CD4-positive, alpha-beta T cell (primary cell): ENCODE data around the gene SLC20A1. TPM values are rescaled to one million over a fixed set of nuclear protein-coding genes. Genes with fewer than 3 reads are reported as not detected.

ENCODE experiments used
- ATAC-seq: fragments of 200-7000 bp; cut with Tn5 transposase; one replicate; pipeline ENCODE4 v1.10.0; 2022; ENCODE audit warnings: mild to moderate bottlenecking; ENCODE audit not compliant: poor library complexity
- CTCF ChIA-PET: fragments of 350-600 bp; sonication (Branson Sonifier 250); formaldehyde crosslinking; loops from one replicate; lab custom pipeline; 2021; ENCODE audit warnings: antibody characterized with exemption, inconsistent platforms; lab: Charles Lee
- POLR2A ChIA-PET: fragments of 350-600 bp; sonication (Branson Sonifier 250); formaldehyde crosslinking; loops from one replicate; lab custom pipeline; 2021; ENCODE audit warnings: antibody characterized with exemption, inconsistent platforms; lab: Charles Lee
- DNase-seq, 14 experiments: peaks; one replicate each; pipeline ENCODE4 v3.0.0-alpha.2; 2013 to 2020; ENCODE audit warnings: mixed read lengths in 2 of 14
- H3K27ac ChIP-seq, 2 donors: one replicate each; pipeline versions ENCODE4 v1.5.1 to v1.7.0; 2013; ENCODE audit warnings: low read length in 2 of 2, low read depth in 1 of 2, mild to moderate bottlenecking in 1 of 2
- H3K27me3 ChIP-seq, 2 experiments: 1 replicate in 1 of 2; 2 replicates in 1 of 2; pipeline versions ENCODE4 v1.6.1 to v1.7.0; 2013; ENCODE audit warnings: low read length in 2 of 2, control low read depth in 1 of 2, mild to moderate bottlenecking in 1 of 2, moderate library complexity in 1 of 2; ENCODE audit not compliant: insufficient read depth in 2 of 2, control insufficient read depth in 1 of 2
- H3K36me3 ChIP-seq: one replicate; pipeline ENCODE4 v1.6.1; 2013; ENCODE audit warnings: low read length, control low read depth; ENCODE audit not compliant: insufficient read depth
- H3K4me1 ChIP-seq: one replicate; pipeline ENCODE4 v1.6.1; 2013; ENCODE audit warnings: low read length, control low read depth; ENCODE audit not compliant: insufficient read depth
- H3K4me3 ChIP-seq: one replicate; pipeline ENCODE4 v1.5.1; 2013; ENCODE audit warnings: mild to moderate bottlenecking, low read length, moderate library complexity
- H3K9me3 ChIP-seq, 2 experiments: 1 replicate in 1 of 2; 2 replicates in 1 of 2; pipeline versions ENCODE4 v1.6.1 to v1.7.0; 2013; ENCODE audit warnings: low read length in 2 of 2, mild to moderate bottlenecking in 2 of 2, control low read depth in 1 of 2, moderate library complexity in 1 of 2; ENCODE audit not compliant: control insufficient read depth in 1 of 2, insufficient read depth in 1 of 2
- H3K27ac Mint-ChIP-seq: one replicate; pipeline ENCODE4 v1.8.0; 2020; ENCODE audit warnings: mixed read lengths
- H3K27me3 Mint-ChIP-seq: one replicate; pipeline ENCODE4 v1.8.0; 2021; ENCODE audit warnings: mixed read lengths
- H3K36me3 Mint-ChIP-seq: one replicate; pipeline ENCODE4 v1.8.0; 2021; ENCODE audit warnings: low read depth, mixed read lengths
- H3K4me1 Mint-ChIP-seq: one replicate; pipeline ENCODE4 v1.8.0; 2021; ENCODE audit warnings: low read depth, mixed read lengths
- H3K4me3 Mint-ChIP-seq: one replicate; pipeline ENCODE4 v1.8.0; 2020; ENCODE audit warnings: mild to moderate bottlenecking, mixed read lengths
- H3K9me3 Mint-ChIP-seq: one replicate; pipeline ENCODE4 v1.8.0; 2020; ENCODE audit warnings: mixed read lengths
- CTCF ChIP-seq: fragments of 200-600 bp; IDR thresholded peaks from one replicate; pipeline ENCODE4 v1.8.0; 2022; ENCODE audit warnings: antibody characterized with exemption, mild to moderate bottlenecking
- intact Hi-C, 2 experiments: fragments of 100-400 bp; cut with DNase I in 1 of 2; cut with micrococcal nuclease in 1 of 2; formaldehyde crosslinking; loops; one replicate each; pipeline versions ENCODE4 v1.15.1 to v1.9.0; 2023 to 2025; cut with DNase I, micrococcal nuclease
- total RNA-seq, 174 experiments: library from RNA in 2 of 174; stranded (reverse) in 2 of 174; gene quantifications; one replicate each; pipeline ENCODE4 v1.2.3 and lab custom pipeline; 2021 to 2026

Gene SLC20A1
- total RNA-seq, 2 experiments from 2014 or later = 130 to 139 TPM

DNA sequence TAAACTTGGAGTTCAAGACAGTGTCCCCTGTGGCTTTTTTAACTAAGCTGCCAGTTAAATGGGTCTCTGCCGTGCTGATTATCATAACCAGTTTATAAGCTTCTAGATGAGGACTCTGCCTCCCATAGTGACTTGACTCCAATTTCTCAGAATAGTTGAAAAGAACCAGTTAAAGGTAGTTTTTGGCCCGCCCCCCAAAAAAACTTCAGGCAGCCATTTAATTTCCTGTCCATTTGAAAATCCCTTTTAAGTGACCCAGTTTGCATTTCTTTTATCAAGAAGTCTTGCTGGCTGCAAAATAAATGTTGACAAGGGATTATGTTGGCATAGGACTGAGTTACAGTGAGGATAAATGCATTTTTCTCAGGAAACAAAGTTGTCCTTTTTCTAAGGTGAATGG is 2.3 kb downstream of the SLC20A1 start:
- DNase-seq (peak in 1 of 14 experiments; percentile 28), ATAC-seq (no peak)
- peaks cover 56% of the 10 kb centered on the region for H3K36me3 ChIP-seq
- H3K4me1 Mint-ChIP-seq = peaks cover 76% of the 10 kb centered on the region
- H3K27ac Mint-ChIP-seq = peak overlapping the region; percentile 85
- intact Hi-C loops = loop anchor here in 1 of 2 experiments (5.0 kb wide), 2 partner anchors 106 to 166 kb away; partner anchors contain the start of genes POLR1B and TTL
- H3K9me3 Mint-ChIP-seq = no peaks in the 10 kb centered on the region
- H3K27me3 Mint-ChIP-seq = no peaks in the 10 kb centered on the region
- H3K9me3 ChIP-seq = no peaks in the 10 kb centered on the region
- H3K27me3 ChIP-seq = no peaks in the 10 kb centered on the region
- ChIA-PET POLR2A (interaction anchor here (0.9 to 5.0 kb wide), 2 partner anchors 9 to 18 kb away, joined by 4 to 239 read pairs; no protein-coding TSS in a partner anchor), CTCF (interaction anchor here (1.1 to 4.2 kb wide), 3 partner anchors 12 to 22 kb away, joined by 3 to 36 read pairs (median 4); no protein-coding TSS in a partner anchor)
- peaks cover 54% of the 10 kb centered on the region for H3K4me1 ChIP-seq
- no peak overlapping the region for H3K27ac ChIP-seq
- no peak for TF ChIP-seq CTCF
- H3K4me3 ChIP-seq = peak overlapping the region; percentile 8
- peaks cover 63% of the 10 kb centered on the region for H3K36me3 Mint-ChIP-seq
- H3K4me3 Mint-ChIP-seq = peak overlapping the region; percentile 68

- intact Hi-C loops = no loop called here
- DNase-seq (no peak), ATAC-seq (no peak)
- peaks cover 59% of the 10 kb centered on the region for H3K4me1 Mint-ChIP-seq
- no peak overlapping the region for H3K4me3 ChIP-seq
- ChIA-PET POLR2A (interaction anchor here (0.9 to 1.1 kb wide), 2 partner anchors 9 to 11 kb away, joined by 4 read pairs; partner anchors contain the start of gene SLC20A1), CTCF (interaction anchor here (0.6 to 2.3 kb wide), 2 partner anchors 30 to 38 kb away, joined by 3 to 6 read pairs; no protein-coding TSS in a partner anchor)
- peak overlapping the region; percentile 49 for H3K27ac Mint-ChIP-seq
- no peak overlapping the region for H3K4me3 Mint-ChIP-seq
- H3K27me3 ChIP-seq = no peaks in the 10 kb centered on the region
- no peak for TF ChIP-seq CTCF
- H3K36me3 Mint-ChIP-seq = peaks cover 91% of the 10 kb centered on the region
- H3K4me1 ChIP-seq = peaks cover 15% of the 10 kb centered on the region
- H3K9me3 Mint-ChIP-seq = no peaks in the 10 kb centered on the region
- no peaks in the 10 kb centered on the region for H3K27me3 Mint-ChIP-seq
- H3K36me3 ChIP-seq = peaks cover 85% of the 10 kb centered on the region
- H3K9me3 ChIP-seq = no peaks in the 10 kb centered on the region
- no peak overlapping the region for H3K27ac ChIP-seq
Measured at GRCh38 chr2:112656679-112657078, 10.9 kb downstream of the SLC20A1 start.

DNA sequence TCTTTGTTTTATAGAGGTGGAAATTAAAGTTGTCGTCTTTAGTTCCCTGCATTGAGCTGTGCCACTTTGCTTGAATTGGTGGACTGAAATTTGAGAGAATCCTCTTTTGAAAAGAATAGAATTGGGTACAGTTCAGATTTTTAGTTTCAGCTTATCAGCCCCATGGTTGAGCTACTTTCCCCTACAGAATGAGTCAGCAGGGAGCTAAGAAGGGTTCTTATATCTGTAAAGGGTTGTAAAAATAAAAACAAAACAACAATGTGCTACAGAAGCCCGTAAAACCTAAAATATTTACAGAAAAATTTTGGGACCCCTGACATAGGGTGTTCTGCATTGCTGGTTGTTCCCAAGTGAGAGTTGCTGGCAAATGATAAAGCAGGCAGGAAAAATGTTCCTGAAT is 12.6 kb downstream of the SLC20A1 start:
- ChIA-PET CTCF (interaction anchor here (0.8 kb wide), 1 partner anchor 58 kb away, joined by 3 read pairs; no protein-coding TSS in a partner anchor), POLR2A (interaction anchor here (1.0 to 1.3 kb wide), 2 partner anchors 12 to 13 kb away, joined by 4 to 5 read pairs; partner anchors contain the start of gene SLC20A1)
- ATAC-seq = no peak
- no peak overlapping the region for H3K4me3 Mint-ChIP-seq
- peaks cover 83% of the 10 kb centered on the region for H3K36me3 ChIP-seq
- peaks cover 18% of the 10 kb centered on the region for H3K4me1 ChIP-seq
- intact Hi-C loops = no loop called here
- no peaks in the 10 kb centered on the region for H3K9me3 ChIP-seq
- H3K27ac ChIP-seq = no peak overlapping the region
- H3K4me1 Mint-ChIP-seq = peaks cover 46% of the 10 kb centered on the region
- no peaks in the 10 kb centered on the region for H3K9me3 Mint-ChIP-seq
- TF ChIP-seq CTCF = no peak
- H3K4me3 ChIP-seq = no peak overlapping the region
- no peak for DNase-seq
- H3K27ac Mint-ChIP-seq = no peak overlapping the region
- H3K27me3 Mint-ChIP-seq = no peaks in the 10 kb centered on the region
- peaks cover 89% of the 10 kb centered on the region for H3K36me3 Mint-ChIP-seq
- H3K27me3 ChIP-seq = no peaks in the 10 kb centered on the region
